ENCODE data around the gene ZDHHC4.
"Not testable (repeated sequence)": the region's sequence is repeated elsewhere in the genome, so short reads cannot be mapped to it uniquely, and the experiment has no call there.

ZDHHC4 gene

GRCh38 chr7:6559896-6560295 is 17.4 kb upstream of the ZDHHC4 start:
- no peak for DNase-seq

GRCh38 chr7:6562106-6562505 is 15.1 kb upstream of the ZDHHC4 start:
- no peak for DNase-seq

DNA sequence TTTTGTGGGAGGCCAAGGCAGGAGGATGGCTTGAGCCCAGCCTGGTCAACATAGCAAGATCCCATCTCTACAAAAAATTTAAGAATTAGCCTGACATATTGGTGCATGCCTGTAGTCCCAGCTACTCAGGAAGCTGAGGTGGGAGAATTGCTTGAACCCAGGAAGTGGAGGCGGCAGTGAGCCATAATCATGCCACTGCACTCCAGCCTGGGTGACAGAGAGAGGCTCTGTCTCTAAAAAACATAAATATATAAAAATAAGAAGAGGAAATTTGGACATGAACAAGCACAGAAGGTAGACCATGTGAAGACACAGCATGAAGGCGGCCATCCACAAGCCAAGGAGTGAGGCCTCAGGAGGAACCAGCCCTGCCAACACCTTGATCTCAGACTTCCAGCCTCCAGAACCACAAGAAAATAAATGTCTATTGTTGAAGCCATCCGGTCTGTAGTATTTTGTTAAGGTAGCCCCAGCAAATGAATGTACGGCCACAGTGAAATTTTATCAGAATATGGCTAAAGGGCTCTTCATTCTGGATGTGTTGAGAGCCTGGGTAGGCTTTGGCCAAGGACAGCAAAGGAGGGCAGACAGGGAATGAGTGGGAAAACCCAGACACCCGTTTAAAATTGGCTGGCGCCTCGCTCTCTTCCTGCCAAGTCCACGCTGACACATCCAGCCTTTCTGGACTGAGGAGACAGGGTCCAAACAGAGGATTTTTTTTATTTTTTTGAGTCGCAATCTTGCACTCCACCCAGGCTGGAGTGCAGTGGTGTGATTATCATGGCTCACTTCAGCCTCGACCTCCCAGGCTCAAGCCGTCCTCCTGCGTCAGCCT is 13.1 kb upstream of the ZDHHC4 start:
- peak in 19 of 58 donors; percentile 8 to 38 (median 16) for DNase-seq

GRCh38 chr7:6565655-6566054 is 11.6 kb upstream of the ZDHHC4 start:
- DNase-seq: no peak

GRCh38 chr7:6567886-6568285 is 9.4 kb upstream of the ZDHHC4 start:
- no peak for DNase-seq

DNA sequence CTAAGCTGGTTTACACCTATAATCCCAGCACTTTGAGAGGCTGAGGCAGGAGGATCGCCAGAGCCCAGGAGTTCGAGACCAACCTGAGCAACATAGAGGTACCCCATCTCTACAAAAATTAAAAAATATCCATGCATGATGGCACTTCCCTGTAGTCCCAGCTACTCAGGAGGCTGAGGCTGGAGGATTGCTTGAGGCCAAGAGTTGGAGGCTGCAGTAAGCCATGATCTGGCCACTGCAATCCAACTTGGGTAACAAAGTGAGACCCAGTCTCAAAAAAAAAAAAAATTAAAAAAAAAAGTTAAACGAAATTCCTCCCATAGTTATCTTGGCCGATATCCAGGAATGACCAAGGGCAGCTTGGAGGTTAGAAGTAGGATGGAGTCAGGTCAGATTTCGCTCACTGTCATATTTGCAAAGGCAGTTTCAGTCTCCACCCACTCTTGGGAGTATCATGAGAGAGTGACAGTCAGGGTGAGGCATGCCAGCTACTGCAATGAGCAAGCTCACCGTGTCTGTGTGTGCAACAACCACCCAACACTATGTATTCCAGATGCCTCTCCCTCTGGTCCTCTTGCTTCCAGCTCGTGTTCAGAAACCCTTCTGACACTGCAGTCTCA is 6.0 kb upstream of the ZDHHC4 start:
- DNase-seq: no peak

- DNase-seq: no peak
Measured at GRCh38 chr7:6575281-6576023, 1.8 kb upstream of the ZDHHC4 start.

DNA sequence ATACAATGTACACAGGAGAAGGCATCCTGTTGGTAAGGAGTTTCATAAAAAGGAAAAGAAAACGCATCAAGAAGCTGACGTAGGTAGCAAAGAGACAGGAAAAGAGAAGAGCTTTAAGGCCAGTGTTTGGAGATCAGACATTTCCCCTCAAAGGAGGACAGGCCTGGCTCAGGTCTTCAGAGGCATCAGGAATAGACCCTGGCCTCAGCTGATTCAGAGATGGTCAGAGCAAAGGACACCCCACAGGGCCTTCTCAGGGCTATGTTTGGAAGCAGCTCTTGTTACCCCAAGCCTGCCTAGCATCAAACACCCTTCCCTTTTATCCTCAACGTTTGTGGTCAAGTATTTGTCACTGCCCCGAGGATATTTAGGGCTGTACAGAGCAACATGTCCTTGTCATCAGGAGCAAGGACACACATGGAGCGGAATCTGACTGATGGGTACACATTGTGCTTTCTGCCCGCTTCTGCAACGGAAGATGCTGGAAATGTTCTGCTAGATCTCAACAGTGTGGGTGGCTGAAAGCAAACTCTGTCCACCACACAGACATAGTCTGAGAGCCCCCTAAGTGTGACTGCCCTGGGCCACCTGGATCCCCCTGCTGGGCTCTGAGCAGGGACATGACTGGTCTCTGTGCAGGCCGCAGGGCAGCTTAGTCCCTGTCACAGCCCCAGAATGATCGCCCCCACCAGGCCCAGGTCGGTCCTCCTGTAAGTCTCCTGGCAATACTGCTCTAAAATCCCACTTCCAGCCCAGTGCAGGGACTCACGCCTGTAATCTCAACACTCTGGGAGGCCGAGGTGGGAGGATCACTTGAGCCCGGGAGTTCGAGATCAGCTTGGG is 1.0 kb upstream of the ZDHHC4 start:
- DNase-seq: no peak

GRCh38 chr7:6576867-6577368 is 336 bp upstream of the ZDHHC4 start:
- DNase-seq: not testable (repeated sequence)

- no peak for DNase-seq
Measured at GRCh38 chr7:6578114-6579084, 1.1 kb downstream of the ZDHHC4 start.

- peak in 1 of 58 donors; percentile 12 for DNase-seq
Measured at GRCh38 chr7:6579446-6579845, 2.2 kb downstream of the ZDHHC4 start.

DNA sequence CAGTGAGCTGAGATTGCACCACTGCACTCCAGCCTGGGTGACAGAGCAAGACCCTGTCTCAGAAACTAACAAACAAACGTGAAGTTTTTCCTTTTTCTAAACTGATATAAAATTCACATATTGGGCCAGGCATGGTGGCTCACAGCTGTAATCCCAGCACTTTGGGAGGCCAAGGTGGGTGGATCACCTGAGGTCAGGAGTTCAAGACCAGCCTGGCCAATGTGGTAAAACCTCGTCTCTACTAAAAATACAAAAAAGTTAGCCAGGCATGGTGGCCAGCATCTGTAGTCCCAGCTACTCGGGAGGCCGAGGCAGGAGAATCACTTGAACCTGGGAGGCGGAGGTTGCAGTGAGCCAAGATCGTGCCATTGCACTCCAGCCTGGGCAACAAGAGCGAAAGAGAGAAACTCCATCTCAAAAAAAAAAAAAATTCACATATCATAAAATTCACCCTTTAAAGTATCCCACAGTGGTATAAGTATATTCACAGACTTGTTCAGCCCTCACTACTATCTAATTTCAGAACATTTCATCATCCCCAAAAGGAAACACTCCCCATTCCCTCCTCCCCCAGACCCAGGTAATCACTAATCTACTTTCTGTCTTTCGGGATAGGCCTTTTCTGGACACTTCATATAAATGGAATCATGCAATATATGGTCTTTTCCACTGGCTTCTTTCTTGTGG is 8.6 kb downstream of the ZDHHC4 start:
- DNase-seq: not testable (repeated sequence)

DNA sequence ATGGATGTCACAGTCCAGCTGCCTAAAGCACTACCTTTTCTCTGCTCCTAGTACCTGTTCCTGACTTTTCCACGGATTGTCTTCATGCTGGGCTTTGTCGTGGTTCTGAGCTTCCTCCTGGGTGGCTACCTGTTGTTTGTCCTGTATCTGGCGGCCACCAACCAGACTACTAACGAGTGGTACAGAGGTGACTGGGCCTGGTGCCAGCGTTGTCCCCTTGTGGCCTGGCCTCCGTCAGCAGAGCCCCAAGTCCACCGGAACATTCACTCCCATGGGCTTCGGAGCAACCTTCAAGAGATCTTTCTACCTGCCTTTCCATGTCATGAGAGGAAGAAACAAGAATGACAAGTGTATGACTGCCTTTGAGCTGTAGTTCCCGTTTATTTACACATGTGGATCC is 11.3 kb downstream of the ZDHHC4 start:
- no peak for DNase-seq

GRCh38 chr7:6589151-6589828 is 12.0 kb downstream of the ZDHHC4 start:
- peak in 1 of 58 donors; percentile 64 for DNase-seq

GRCh38 chr7:6589829-6590644 is 12.8 kb downstream of the ZDHHC4 start, which contains the start of gene INTS15:
INTS15 (plus strand) TSS chr7:6590021; CDS start chr7:6590284, 263 bp downstream.
- peak in 54 of 58 donors; percentile 32 to 86 (median 65) for DNase-seq

DNA sequence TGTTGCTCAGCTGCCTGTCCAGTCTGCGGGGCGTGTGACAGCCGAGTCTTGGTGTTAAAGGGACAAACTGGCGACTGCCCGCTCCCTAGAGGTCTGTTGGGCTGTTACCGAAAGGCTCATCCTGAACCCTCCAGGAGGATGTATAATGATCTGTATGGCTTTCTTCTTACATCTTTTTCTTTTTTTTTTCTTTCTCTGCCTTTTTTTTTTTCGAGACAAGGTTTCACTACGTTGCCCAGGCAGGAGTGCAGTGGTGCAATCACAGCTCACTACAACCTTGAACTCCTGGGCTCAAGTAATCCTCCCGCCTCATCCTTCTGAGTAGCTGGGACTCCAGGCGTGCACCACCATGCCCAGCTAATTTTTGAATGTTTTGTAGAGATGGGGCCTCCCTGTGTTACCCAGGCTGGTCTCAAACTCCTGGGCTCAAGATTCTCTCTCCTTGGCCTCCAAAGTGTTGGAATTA is 13.4 kb downstream of the ZDHHC4 start:
- DNase-seq: no peak

DNA sequence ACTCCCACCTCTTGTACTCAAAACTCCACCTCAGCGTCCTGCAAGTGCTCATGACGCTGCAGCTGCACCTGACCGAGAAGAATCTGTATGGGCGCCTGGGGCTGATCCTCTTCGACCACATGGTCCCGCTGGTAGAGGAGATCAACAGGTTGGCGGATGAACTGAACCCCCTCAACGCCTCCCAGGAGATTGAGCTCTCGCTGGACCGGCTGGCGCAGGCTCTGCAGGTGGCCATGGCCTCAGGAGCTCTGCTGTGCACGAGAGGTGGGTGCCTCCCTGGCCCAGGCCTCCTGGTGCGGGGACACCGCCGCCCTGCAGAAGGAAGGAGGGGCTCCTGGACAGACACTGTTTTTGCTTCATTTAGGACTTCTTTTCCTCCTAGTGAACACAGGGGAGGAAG is 22.8 kb downstream of the ZDHHC4 start:
- no peak for DNase-seq
